ENCODE measurements around the gene ARHGAP18.

The ARHGAP18 gene

DNA sequence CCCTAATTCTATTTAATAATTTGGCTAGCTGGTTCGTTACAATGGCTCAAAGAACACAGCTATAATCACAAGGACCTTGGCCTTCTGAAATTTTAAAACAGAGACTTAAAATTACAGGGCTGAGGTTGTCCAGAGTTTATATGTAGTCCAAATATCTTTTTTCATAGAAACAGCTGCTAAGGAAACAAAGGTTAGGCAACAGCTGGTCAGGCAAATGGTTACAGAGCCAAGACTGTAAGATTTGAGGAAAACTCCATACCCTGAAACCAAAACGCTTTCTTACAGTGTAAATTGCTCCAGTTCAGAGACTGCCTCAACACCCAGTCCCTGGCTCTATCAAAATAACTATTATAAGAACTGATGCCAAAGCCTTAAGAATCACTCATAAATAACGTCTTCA lies 9.7 kb upstream of the ARHGAP18 start:
- no peak for DNase-seq (ENCODE audit: low read depth in 2 of 2)

DNA sequence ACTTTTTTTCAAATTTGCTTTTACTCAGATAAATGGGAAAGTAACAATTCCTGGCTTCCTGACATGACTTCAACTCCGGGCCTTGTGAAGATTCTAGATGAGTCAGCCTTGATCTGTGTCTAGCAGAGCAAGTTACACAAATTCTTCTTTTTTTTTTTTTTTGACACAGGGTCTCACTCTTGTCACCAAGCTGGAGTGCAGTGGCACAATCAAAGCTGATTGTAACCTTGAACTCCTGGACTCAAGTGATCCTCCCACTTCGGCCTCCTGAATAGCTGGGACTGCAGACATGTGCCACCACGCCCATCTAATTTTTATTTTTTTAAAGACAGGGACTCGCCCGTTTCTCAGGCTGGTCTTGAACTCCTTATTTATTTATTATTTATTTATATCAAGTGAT lies 7.3 kb upstream of the ARHGAP18 start:
- DNase-seq (ENCODE audit: low read depth in 2 of 2): no peak

DNA sequence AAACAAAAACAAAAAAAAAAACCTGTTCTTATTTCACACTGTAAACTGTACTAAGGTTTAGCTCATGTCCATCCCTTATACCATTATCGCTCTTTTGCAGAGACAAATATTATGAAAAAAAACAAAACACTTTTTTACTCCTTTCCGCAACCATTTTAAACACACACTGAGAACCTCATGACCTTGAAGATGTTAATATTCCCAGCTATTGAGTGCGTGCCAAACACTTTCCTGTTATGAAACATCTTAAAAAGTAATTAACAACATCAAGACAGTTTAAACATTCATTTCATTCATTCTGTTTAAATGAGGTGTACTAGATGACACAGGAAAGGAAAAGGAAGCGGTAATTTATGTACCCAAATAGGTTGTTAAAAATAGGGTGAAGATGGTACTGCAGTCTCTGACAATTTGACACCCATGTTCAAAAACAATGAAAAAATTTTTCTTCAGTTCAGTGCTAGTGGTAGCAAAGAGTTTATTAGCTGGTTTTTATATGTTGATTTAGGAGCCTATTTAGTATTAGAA lies 3.9 kb upstream of the ARHGAP18 start:
- DNase-seq (ENCODE audit: low read depth in 2 of 2): no peak

DNA sequence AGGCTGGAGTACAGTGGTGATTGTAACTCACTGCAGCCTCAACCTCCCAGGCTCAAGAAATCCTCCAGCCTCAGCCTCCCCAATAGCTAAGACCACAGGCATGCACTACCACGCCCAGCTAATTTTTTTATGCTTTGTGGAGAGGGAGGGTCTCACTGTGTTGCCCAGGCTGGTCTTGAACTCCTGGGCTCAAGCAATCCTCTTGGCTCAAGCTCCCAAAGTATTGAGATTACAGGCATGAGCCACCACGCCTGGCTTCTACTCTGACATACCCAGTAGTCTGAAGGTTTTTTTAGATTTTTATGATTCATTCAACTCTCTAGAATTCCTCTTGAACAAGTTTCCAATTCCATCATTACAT lies 1.3 kb upstream of the ARHGAP18 start:
- no peak for DNase-seq (ENCODE audit: low read depth in 2 of 2)

DNA sequence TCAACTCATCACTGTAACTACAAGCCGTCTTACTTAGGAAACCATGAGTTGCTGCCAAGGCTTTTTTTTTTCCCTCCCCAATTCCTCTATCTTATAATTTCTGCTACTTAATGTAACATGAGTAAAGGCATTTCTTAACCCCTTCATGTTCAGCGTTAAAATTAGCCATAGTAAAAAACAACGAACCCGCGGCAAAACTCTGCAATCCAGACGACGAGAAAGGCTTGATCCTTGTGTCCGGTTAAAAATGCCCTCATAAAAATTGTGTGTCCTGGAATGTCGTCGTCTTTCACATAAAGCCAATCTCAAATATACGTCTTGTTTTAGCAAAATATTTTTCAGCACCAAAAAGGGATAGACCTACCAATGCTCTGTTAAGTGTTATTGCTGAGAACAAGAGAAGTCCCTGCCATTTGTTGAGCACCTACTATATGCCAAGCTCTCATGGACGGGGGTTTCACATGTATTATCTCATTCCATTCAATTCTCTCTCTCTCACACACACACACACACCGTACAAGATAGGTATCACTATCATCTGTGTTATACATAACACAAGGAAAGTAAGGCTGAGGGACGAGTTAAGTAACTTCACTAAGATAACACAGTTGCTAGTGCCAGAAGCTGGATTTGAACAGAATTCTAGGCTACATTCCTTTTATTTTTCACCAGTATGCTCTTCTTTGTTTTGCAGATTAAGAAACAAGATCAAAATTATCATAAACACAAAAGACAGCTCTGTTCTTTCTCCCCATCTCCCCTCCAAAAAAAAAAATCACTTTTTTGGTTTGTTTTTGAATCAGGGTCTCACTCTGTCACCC lies 683 bp upstream of the ARHGAP18 start:
- no peak for DNase-seq (ENCODE audit: low read depth in 2 of 2)

DNA sequence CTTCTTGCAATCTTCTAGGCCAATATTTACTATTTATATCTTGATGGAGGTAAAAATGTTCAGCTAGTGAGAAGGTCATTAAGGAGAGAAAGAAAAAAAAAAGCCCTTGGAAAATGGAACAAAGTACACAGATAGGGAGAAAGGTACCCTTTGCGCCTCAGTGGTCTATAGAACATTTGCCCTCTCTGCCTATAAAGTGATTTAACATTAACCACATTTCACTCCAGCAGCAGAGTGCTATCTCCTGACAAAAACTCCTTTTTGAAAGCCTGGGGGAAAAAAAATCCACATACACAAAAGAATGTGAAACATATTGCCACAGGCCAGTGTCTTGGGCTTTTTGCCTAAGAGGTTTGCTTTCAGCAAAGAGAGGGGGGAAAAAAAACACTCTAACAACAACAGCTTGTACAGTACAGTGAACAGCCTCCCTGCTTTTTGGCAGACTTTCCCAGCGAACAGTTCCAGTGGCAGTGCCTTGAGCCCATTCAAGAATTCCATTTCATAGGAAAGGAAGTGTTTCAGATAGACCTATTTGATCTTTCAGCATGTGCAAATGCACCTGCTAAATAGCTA lies 695 bp downstream of the ARHGAP18 start:
- DNase-seq (ENCODE audit: low read depth in 2 of 2): no peak

- no peak for DNase-seq (ENCODE audit: low read depth in 2 of 2)
Measured at GRCh38 chr6:129708496-129709195, 1.3 kb downstream of the ARHGAP18 start.

- no peak for DNase-seq (ENCODE audit: low read depth in 2 of 2)
Measured at GRCh38 chr6:129707882-129708495, 2.0 kb downstream of the ARHGAP18 start.

DNA sequence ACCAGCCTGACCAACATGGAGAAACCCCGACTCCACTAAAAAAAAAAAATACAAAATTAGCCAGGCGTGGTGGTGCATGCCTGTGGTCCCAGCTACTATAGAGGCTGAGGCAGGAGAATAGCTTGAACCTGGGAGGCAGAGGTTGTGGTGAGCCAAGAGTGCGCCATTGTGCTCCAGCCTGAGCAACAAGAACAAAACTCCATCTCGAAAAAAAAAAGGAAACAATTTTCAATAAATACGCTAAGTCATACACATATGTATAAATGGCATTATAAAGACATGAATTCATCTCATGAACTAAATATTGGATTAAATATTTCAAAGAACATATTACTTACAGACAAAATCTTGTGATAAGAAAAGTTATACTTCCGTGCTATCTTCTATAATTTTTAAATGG lies 2.9 kb downstream of the ARHGAP18 start:
- no peak for DNase-seq (ENCODE audit: low read depth in 2 of 2)

DNA sequence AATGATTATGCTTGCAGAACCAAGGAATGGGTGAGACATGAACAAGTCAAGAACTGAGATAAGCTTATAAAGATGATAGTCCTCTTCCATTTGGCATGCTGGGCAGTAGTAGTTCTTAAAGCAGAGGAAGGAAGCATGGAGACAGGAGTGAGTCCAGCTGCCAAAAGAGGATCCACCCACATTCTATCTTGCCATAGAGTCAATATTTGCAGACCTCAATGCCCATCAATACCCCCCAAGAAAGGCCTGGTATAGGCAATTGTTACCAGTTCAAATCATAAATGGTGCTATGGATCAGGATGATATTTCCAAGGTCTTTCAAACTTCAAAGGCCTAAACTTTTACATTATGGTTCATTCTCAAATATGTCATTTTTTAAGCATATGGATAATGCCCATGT lies 4.8 kb downstream of the ARHGAP18 start:
- no peak for DNase-seq (ENCODE audit: low read depth in 2 of 2)

GRCh38 chr6:129704708-129705107 lies 5.3 kb downstream of the ARHGAP18 start:
- no peak for DNase-seq (ENCODE audit: low read depth in 2 of 2)

DNA sequence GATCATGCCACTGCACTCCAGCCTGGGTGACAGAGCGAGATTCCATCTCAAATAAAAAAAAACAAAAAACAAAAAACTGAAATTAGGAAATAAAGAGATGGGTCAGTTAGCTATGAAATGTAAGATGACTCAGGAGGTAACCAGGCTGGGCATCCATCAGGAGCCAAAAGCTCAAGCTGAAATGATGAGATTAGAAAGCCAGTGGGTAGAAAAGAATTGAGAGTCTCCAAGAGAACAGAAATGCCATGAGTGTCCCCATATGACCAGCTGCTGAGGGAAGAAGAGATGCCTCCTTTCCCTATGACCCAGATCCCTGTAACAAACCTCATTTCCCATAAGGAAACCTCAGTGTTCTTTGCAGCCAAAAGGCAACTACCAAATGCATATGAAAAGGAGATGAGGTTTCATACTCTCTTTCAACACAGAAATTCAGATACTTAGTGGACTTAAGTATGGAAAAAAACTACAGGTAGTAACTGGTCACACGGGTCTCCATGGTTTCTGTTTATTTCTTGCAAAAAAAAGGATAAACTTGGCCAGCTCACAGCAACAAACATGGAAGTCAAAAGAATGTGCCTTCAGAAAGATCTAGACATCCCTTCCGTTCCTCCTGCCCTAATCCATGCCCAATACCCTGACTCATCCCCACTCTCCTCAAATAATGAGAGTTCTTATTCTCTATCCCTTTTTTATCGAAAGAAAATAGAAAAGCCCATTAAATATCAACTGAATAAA lies 8.1 kb downstream of the ARHGAP18 start:
- no peak for DNase-seq (ENCODE audit: low read depth in 2 of 2)

GRCh38 chr6:129700666-129701065 lies 9.3 kb downstream of the ARHGAP18 start:
- no peak for DNase-seq (ENCODE audit: low read depth in 2 of 2)

- no peak for DNase-seq (ENCODE audit: low read depth in 2 of 2)
Measured at GRCh38 chr6:129699659-129700058, 10.3 kb downstream of the ARHGAP18 start.

DNA sequence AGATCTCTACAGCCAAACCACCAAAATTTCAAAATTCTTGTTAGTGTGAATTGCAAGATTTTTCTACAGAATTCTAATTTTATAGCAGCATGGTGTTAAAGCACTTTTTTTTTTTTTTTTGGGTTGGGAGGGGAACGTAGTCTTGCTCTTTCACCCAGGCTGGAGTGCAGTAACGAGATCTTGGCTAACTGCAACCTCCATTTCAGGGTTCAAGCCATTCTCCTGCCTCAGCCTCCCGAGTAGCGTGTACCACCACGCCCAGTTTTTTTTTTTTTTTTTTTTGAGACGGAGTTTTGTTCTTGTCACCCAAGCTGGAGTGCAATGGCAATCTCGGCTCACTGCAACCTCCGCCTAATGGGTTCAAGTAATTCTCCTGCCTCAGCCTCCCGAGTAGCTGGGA lies 11.5 kb downstream of the ARHGAP18 start:
- no peak for DNase-seq (ENCODE audit: low read depth in 2 of 2)

DNA sequence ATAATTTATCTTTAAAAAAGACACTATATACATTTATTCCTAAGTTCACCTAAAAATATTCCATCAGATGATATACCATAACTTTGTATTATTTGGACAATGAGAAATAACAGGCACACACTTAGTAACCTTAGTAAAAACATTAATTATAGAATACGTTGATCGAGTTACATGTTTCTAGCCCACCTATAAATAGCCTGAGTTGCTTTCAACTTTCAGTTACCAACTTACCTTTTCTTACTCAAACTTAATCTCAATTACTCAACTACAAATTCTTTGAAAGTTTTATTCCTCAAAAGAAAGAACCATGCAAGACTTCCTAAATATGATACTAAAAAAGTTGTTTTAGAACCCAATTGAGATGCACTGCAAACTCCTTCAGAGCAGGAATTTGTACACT lies 12.2 kb downstream of the ARHGAP18 start:
- DNase-seq (ENCODE audit: low read depth in 2 of 2): no peak

- no peak for DNase-seq (ENCODE audit: low read depth in 2 of 2)
Measured at GRCh38 chr6:129696843-129697242, 13.1 kb downstream of the ARHGAP18 start.

DNA sequence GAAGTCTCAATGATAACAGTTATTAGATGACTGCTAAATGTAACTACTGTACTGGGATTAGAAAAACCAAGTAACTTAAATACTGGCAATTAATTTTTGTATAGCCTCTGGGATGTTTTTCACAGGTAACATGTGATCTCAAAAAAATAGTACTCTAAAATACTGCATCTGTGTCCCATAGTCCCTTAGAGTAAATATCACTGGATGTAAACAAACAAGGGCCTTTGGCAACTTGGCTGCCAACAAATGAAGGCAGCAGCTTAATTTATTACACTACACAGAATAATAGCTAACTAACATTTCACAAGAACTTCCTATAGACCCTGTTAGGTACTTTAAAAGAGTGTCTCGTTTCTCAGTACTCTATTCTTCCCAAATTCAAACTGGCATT lies 14.0 kb downstream of the ARHGAP18 start:
- no peak for DNase-seq (ENCODE audit: low read depth in 2 of 2)

GRCh38 chr6:129695373-129696027 lies 14.5 kb downstream of the ARHGAP18 start:
- DNase-seq (ENCODE audit: low read depth in 2 of 2): no peak

GRCh38 chr6:129694036-129694435 lies 15.9 kb downstream of the ARHGAP18 start:
- DNase-seq (ENCODE audit: low read depth in 2 of 2): no peak

DNA sequence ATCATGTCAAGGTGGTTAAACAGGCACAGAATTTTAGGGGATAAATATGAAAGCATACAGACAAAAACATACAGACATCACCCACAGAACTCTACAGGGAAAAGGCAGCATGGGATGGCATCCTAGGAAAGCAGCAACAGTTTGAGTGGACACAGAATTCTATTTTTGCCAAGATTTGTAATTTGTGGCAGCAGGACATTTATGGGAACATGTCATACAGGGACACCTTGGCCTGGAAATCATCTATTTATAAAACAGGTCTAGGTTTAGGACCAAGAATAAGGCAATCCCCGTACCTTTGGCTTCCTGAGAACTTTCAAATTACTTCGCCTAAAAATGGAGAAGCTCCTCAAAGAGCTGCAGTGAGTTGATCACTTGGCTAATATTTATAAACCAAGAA lies 17.5 kb downstream of the ARHGAP18 start:
- DNase-seq (ENCODE audit: low read depth in 2 of 2): no peak

Measured in stimulated activated CD4-positive, alpha-beta T cell treated with anti-CD3 and anti-CD28 coated beads, Interleukin-15, amount 100 ng/mL, for 48 hours (primary cell).